ENCODE results near the gene MAP2K3.
A peak's percentile ranks its signal among the peaks of the same experiment; 100 is the strongest.

Gene MAP2K3

DNA sequence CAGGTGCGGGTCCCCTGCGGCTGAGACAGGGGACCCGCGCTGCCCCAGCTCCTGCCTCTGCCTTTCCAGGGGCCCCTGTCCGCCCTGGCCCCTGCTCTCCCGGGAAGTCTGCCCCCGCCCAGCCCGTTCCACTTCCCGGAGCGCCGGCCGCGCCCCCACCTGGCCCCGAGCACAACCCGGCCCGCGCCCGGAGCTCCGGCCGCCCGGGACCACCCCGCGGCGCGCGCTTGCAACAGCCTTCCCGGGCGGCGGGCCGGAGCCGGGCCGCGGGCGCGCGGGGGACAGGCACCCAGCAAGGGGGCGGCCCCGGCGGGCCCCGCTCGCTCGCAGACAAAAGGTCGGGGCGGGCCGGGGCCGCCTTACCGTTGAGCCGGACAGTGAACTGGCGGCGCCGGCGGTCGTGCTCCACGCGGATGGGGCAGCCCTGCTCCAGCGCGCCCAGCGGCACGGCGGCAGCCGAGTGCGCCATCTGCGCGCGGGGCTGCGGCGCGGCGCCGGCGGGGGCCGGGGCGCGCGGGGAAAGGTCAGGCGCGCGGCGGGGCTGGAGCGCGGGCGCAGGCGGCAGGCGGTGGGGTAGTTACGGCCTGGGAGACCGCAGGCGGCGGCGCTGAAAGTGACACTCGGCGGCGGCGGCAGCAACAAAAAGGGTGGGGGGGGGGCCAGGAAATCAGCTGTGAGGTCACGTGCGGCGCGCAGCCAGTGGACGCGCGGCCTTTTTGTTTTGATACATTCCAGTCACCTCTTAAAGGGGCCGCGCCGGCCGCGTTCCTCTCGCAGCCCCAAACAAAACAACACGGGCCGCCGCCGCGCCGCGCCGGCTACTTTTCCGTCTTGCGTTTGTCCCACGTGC is 31.5 kb upstream of the MAP2K3 start, which contains the start of gene NATD1:
TSS of gene NATD1 (minus strand) at position 615 of the 850 bp plus-strand sequence. CDS start at position 469, 146 bp downstream.
- peak; percentile 92 for DNase-seq (ENCODE audit: low spot score)

DNA sequence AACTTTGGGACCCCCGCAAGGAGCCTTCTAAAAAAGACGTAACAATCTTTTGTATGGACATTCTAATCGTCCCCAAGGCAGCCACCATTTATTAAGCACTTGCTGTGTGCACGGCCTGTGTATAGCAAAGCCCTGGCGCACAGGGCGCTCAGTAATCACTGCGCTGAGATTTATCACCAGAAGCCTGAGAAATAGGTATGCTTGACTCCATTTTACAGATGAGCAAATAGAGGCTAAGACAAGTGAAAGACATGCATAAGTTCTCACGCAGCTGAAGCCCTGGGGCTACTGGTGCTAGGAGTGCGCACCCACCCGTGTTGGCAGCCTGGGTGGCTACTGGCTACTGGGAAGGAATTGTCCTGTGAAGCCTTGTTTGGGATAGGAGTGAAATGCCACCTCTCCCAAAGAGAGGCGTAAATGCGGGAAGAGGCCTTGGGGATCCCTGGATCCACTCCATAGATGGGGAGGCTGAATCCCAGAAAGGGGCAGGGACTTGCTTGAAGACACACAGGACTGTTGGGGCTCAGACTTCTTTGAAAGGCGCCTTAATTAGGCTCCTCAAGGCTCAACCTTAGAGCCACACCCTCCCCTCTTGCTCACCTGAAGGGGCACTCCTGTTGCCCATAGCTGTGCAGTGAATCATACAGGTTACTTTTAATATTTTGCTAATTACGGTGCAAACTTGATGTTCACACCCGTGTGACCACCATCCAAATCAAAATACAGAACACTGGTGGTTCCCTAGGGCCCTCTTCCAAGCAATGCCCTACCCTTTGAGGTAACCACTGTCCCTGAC is 30.7 kb upstream of the MAP2K3 start:
- DNase-seq (ENCODE audit: low spot score): no peak

DNA sequence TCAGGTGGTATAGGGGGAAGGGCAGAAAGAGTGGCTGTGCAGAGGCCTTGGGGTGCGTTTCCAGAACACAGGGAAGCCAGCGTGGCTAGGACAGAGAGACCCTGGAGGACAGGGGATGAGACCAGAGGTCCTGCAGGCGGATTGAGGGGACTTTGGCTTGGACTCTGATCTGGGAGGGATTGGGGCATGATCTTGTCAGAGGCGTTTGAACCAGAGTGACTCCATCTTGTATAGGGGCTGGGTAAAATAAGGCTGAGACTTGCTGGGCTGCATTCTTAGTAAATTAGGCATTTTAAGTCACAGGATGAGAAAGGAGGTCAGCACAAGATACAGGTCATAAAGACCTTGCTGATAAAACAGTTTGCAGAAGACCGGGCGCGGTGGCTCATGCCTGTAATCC is 25.9 kb upstream of the MAP2K3 start:
- DNase-seq (ENCODE audit: low spot score): no peak

DNA sequence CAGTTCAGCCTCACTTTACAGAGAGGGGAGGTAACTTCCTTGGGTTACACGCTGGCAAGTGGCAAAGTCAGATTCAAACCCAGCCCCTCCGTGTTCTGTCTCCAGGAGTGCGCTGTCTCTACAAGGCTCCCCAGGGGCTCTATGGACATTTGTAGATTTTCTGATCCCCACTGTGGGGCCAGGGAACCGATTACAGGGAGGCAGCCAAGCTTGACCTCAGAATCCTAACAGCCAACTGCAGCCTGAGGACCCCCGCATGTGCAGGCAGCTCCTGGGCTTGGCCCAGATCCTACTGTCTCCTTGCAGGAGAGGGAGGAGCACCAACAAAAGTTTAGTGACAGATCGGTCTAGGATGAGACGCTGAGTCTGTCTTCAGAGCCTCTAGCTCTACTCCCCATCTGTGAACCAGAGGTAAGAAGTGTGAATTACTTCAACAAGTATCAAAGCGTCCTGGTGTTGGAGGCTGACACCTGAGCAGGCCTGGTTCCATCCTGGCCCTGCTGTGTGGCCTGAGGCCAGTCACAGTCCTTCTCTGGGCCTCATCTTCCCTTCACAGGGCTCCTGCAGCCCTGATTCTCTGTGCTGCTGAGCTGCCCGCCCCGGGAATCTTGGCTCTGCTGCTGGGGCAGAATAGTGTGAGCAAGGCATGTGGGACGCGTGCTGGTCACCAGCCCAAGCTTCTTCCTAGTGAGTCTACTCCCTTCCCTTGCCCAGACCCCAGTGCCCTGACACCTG is 22.1 kb upstream of the MAP2K3 start:
- DNase-seq (ENCODE audit: low spot score): no peak

DNA sequence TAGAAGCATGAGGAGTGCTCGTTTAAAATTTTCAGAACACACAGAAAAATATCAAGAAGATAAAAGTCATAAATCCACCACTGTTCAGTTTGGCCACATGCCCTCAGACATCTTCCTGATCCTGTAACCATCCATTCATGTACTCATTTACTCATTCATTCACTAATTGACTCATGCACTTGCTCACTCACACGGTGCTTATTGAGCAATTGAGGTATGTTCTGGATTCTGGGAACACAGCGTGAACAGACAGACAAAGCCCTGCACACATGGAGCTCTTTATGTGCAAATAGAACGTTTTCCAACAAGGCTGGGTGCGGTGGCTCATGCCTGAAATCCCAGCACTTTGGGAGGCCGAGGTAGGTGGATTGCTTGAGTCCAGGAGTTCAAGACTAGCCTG is 21.1 kb upstream of the MAP2K3 start:
- peak; percentile 59 for DNase-seq (ENCODE audit: low spot score)

DNA sequence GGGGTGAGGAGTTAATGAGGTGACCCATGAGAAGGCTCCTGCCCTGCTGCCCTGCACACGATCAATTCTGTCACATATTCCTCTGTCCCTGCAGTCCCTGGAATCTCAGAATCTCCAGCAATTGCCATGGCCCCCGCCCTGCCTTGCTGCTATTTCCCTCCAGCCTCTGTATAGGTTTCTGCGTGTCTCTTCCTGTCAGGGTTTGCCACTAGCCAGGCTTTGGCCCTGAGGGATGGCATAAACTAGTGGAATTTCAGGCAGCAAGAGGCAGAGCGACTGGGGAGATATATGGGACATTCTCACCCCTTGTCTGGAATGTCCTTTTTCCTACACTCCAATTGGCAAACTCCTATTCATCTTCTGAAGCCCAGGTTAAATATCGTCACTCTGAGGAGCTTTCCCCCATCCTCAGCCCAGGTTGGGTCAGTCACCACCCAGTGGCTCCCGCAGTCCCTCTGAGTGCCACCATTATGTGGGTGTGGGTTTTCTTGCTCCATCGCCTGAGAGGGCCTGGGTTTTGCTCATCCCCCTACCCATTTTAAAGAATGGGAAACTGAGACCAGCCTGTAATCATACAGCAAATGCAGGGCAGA is 15.8 kb upstream of the MAP2K3 start:
- no peak for DNase-seq (ENCODE audit: low spot score)

DNA sequence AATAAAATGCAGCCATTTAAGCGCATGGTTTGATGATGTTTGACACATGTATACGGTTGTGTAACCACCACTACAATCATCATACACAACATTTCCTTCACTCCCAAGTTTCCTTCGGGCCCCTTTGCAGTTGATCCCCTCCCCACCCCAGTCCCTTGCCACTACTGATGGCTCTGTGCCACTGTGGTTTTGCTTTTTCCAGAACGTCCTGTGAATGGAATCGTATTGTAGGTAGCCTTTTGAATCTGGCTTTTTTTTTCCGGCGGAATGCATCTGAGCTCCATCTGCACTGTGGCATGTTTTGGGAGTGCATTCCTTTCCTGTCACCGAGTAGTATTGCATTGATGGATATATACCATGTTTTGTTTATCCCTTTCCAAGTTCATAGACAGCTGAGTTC is 15.1 kb upstream of the MAP2K3 start:
- no peak for DNase-seq (ENCODE audit: low spot score)

DNA sequence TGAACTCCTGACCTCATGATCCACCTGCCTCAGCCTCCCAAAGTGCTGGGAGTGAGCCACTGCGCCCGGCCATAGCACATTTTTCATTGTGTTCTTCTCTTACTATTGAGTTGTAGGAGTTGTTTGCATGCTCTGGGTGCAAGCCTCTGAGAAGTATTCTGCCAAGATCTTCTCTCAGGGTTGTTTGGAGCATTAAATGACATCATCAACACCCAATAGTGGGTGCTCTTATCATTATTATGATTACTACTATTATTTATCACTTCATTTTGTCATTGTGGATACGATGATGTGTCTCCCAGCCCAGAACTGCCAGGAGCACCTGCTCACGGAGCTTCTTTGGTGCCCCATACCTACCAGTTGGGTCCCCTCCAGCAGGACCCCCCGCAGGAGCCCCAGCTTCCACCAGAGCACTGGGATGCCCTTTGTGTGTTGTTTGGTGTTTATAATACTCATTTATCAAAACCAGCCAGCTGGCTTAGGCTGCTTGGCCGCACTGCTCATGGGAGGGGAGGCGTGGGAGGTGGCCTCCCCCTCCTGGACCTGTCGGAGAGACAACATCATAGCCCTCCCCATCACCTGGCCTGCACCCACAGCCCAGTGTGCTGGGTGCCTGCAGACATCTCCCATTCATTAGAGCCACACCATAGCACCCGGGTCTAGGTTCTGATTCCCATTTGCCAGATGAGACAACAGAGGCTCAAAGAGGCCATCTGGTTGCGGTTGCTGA is 12.9 kb upstream of the MAP2K3 start:
- DNase-seq (ENCODE audit: low spot score): no peak

DNA sequence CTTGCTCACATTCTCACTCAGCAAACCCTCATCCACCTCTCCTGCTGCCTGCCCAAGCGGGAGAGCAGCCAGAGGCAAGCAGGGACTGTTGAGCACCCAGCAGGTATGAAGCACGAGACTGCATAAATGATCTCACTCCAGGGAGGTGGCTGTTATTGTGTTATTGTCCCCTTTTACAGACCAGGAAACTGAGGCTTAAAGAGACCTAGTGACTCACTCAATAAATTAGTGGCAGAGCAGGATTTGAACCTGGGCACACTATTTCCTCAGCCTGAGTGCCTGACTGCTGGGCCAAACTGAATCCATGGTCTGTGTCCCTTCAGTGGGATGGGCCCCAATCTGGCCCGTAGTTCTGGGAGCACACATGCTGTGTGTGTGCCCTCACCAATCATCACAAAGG is 12.3 kb upstream of the MAP2K3 start:
- DNase-seq (ENCODE audit: low spot score): no peak

DNA sequence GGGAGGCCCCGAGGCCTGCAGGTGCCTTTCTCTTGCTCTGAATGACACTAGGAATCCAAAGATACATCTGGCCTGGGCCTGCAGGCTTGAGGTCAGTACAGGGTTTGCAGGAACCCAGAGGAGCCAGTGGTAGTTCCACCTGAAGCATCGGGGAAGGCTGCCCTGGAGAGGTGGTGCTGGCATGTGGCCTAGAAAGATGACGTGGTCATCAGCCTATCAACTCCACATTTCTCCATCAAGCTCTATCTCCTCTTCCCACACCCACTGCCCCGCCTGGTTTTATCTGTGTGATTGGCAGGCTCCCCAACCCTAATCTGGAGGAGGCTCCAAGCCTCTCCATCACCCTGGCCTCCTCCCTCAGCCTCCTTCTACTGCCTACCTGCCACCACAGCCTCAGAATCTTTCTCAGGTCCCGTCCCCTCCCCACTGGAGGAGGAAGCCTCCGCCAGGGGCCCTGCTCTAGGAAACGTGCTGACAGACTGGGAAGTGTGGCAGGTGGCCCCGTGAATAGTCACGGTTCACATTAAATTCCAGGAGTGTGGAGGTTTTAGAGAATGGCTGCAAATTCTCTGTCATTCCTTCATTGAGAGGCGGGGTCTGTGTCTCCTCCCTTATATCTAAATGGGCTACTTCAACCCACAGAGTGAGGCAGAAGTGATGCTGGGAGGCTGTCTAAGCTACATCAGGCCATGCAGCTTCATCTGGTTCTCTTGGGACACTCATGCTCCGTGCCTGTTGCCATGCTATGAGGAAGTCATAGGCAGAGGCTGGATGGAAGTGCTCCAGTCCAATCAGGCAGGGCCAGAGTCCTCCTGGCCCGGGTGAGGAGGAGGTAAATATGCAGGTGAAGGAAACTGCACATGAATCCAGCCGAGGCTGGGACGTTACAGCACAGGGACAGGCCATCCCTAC is 11.4 kb upstream of the MAP2K3 start:
- DNase-seq (ENCODE audit: low spot score): no peak

DNA sequence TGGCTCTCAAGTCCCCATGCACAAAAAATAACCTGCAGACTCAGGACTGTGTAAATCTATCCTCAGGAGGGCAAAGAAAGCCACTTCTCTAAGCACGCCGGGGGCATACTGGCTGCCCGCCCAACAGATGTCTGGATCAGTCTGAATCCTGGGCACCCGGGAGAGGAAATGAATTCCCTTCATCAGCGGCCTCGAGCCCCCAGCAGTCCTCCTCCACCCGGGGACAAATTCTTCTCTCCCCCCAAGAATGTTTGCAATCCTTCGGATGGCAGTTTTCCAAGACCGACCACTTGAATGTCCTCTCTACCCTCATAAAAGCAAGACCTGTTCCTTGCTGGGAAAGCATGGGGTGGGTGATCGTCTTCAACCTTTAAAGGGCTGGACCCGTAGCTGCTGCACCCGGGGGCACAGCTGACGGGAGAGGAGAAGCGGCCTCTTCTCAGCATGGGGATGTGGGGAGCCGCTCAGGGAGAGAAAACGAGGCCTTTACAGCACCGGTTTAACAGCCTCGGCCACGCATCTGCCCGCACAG is 9.4 kb upstream of the MAP2K3 start:
- DNase-seq (ENCODE audit: low spot score): no peak

DNA sequence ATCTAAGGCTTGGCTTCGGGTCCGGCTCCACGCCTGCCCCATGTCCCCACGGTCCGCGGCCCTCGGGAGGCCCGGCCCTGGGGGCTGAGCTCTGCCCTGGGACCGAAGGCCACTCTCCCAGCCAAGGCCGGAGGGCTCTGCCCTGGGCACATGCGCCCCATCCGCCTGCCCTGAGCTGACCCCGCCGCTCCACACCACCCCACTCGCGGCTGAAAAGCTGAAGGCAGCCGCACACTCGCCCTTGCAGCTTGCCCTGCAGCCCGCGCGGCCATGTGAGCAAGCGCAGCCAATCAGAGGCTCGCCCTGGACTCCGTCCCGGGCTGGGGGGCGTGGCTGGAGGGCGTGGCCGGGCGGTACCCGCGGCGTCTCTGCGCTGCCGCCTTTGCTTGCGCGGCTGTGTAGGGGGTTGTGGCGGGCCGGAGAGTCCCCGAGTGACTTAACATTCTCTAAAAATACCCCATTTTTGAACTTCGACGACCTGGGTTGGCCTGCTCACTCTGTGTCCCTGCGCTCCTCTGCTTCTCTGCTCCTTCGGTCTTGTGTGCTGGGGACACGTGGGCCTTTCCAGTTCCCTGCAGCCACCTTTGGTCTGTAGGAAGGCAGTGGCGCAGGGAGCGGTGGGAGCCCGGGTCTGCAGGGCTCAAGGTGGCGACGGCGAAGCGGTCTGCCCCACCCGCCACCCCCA is 8.8 kb upstream of the MAP2K3 start:
- DNase-seq (ENCODE audit: low spot score): peak; percentile 98

DNA sequence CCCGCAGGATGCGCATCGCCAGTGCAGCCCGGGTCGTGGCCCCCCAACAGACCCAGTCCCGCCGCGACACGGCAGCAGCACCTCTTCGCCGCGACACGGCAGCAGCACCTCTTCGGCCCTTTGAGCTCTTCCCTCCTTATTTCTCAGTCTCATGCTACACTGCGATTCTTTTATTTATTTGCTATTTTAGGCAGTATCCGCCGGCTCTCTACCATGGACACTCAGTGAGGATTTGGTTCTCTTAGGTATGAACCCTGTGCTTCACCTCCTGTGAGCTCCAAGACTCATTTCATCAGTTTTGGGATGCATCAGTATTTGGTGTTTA is 8.3 kb upstream of the MAP2K3 start:
- DNase-seq (ENCODE audit: low spot score): no peak

DNA sequence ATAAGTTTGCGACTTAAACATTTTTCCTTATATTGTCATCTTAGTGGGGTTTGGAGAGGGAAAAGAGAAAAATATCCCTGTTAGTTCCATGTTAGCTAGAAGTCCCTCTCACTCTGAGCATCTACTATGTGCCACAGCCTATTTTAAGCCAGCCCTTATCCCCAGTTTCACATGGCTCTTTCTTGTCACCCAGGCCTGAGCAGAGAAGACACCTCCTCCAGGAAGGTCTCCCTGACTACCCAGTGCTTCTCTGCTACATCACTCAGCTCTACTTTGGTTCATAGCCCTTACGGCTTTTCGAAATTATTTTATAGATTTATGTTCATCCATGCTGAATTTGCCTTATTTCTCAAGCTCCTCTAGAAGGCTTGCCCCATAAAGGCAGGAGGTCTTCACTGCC is 7.2 kb upstream of the MAP2K3 start:
- no peak for DNase-seq (ENCODE audit: low spot score)

DNA sequence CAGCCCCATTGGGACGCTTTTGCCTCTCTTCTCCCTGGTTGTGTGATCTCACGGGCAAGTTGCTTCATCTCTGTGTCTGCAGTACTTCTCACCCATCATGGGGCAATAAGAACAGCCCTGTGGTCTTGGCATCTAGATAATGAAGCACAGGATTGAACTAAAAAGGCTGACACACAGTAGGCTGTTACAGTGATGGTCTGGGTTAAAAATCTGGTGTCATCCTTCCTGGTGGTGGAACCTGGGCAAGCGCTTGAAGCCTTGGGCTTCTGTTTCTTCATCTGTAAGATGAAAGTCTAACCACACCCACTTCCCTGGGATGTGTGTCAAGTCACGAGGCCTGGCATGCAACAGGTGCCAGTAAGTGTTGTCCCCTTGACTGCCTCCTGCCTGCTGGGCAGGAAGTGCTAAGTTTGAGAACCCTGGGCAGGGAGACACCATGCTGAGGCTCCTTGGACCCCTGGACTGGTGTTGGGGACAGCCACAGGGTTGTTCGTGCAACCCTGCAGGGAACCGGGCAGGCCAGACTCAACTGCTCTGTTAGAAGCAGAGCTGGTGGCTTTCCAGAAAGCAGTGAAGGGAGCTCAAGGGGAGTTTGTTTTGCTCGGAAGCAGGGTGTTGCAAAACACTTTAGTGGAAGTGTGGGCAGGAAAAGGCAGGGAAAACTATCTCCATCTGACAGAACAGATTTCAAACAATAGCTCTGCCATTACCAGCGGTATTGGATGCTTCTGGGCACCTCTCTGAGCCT is 5.9 kb upstream of the MAP2K3 start:
- no peak for DNase-seq (ENCODE audit: low spot score)

DNA sequence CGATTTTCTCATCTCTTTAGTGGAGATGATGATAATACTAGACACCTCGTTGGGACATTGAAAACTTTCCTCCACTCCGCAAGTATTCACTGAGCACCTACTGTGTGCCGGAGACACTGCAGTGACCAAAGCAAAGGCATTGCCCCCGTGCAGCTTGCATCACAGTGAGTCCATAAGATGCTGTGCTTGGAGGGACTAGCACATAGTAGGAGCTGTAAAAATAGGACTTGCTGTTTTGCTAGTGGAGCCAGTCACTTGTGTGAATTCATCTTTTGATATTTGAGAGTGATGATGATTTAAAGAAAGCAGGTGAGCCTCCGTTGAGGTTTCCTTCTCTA is 5.3 kb upstream of the MAP2K3 start:
- DNase-seq (ENCODE audit: low spot score): no peak

DNA sequence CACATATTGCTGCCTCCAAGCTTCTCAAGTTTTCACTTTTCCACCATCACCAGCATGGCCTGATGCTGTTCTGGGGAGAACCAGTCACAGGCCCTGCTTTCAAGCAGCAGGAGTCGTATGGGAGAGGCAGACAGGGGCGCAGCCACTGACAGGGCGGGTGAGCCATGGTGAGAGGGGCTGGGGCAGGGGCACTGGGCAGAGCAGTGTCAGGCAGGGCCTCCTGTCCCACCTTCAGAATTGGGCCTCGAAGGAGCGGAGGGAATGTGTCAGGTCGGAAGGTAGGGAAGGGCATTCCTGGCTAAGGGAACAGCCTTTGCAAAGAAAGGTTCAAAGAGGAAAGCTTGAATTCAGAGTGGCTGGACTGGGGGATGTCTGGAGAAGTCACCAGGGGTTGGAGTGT is 4.9 kb upstream of the MAP2K3 start:
- DNase-seq (ENCODE audit: low spot score): no peak

DNA sequence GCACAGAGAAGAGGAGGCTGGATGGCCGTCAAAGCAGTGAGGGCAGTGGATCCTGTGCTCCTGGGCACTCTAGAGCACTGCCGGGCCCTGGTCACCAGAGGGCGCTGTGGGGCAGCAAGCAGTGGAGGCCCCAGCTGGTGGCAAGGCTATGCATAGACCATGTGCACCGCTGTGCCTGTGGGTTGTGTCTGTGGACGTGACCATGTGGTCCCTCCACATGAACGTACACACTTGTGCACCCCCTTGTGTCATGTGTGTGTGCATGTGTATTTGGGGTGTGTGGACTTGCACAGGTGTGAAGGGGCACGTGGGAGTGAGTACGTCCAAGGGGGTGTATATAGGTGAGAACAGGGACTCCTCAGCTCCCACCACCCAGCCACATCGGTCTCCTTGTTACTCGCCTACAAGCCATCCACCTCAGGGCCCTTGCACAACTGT is 4.4 kb upstream of the MAP2K3 start:
- DNase-seq (ENCODE audit: low spot score): peak; percentile 92

DNA sequence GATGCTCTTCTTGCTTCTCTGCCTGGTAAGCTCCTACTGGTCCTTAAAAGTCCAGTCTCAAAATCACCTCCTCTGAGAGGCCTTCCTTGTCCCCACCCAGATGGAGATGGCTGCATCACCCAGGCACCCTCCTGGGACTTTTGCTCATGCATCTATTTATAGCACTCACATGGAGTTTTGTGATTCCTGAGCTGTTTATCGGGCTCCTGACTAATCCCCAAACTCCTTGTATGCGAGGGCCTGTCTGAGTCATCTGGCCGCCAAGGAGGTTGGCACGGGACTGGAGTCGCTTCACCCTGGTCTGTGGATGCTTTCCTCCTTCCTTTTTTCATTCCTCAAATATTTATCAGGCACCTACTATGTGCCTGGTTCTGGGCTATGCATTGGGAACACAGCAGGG is 2.3 kb upstream of the MAP2K3 start:
- peak; percentile 91 for DNase-seq (ENCODE audit: low spot score)
